ENCODE data around the gene TRAF6. TPM values are rescaled to one million over a fixed set of nuclear protein-coding genes. Genes with fewer than 3 reads are reported as not detected.

The TRAF6 gene
- total RNA-seq, 1 experiment from 2014 or later: 6.6 TPM

- Mint-ChIP-seq H3K4me3 (no peak overlapping the region), H3K36me3 (no peaks in the 10 kb centered on the region), H3K27me3 (ENCODE audit: low read depth) (no peaks in the 10 kb centered on the region; the same call in none of the 2 replicates), H3K27ac (no peak overlapping the region), H3K9me3 (no peaks in the 10 kb centered on the region), H3K4me1 (peaks cover 21% of the 10 kb centered on the region)
- ATAC-seq (no peak), DNase-seq (ENCODE audit: low spot score) (no peak)
- POLR2A ChIA-PET: no interaction called here
- CTCF ChIA-PET: no interaction called here
- TF ChIP-seq ZNF416 (CRISPR knock-in tag; IDR thresholded peaks at IDR 0.05) (no peak), TP53 (CRISPR knock-in tag; IDR thresholded peaks at IDR 0.05) (no peak), ZSCAN18 (CRISPR knock-in tag; IDR thresholded peaks at IDR 0.05) (no peak), CREB1 (CRISPR knock-in tag; IDR thresholded peaks at IDR 0.05) (no peak), MYBL2 (CRISPR knock-in tag; IDR thresholded peaks at IDR 0.05) (no peak), HMGXB4 (CRISPR knock-in tag; IDR thresholded peaks at IDR 0.05) (no peak)
Measured at GRCh38 chr11:36451045-36451444, 59.0 kb downstream of the TRAF6 start.

DNA sequence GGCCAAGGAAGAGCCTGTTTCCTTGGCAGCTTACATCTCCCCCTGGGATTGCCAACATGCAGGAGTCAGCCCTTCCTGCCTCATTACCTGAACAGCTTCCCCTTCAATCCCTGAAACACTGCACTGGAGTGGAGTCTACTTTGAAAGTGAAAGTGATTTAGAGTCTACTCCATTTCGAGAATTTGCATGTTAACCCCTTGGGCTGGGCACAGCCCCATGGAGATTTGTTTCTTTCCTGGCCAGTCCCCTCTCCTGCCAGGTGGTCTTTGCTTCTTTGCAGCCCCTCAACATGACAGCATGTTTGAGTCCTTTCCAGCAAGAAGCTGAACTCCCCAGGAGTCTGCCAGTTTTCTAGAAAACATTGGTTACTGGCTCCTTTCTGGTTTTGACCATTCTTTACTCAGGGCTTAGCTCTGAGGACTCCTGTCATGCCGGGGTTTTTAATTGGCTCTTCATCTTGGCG, 59.9 kb downstream of the TRAF6 start:
- H3K36me3 Mint-ChIP-seq: no peaks in the 10 kb centered on the region
- no peaks in the 10 kb centered on the region for H3K9me3 Mint-ChIP-seq
- peaks cover 13% of the 10 kb centered on the region for H3K4me1 Mint-ChIP-seq
- H3K27ac Mint-ChIP-seq: no peak overlapping the region; the same call in 1 of the 2 replicates
- no peak for DNase-seq (ENCODE audit: low spot score)
- POLR2A ChIA-PET: no interaction called here
- no peak for ATAC-seq
- H3K27me3 Mint-ChIP-seq (ENCODE audit: low read depth): no peaks in the 10 kb centered on the region; the same call in none of the 2 replicates
- CTCF ChIA-PET: interaction anchor here (1.1 to 2.0 kb wide), 2 partner anchors 18 to 158 kb away, joined by 3 to 5 read pairs; no protein-coding TSS in a partner anchor
- H3K4me3 Mint-ChIP-seq: no peak overlapping the region
- TF ChIP-seq ESRRA (CRISPR knock-in tag; IDR thresholded peaks at IDR 0.05; ENCODE audit: borderline replicate concordance): no peak
- TF ChIP-seq, protein P1, sequence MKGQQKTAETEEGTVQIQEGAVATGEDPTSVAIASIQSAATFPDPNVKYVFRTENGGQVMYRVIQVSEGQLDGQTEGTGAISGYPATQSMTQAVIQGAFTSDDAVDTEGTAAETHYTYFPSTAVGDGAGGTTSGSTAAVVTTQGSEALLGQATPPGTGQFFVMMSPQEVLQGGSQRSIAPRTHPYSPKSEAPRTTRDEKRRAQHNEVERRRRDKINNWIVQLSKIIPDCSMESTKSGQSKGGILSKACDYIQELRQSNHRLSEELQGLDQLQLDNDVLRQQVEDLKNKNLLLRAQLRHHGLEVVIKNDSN (CRISPR knock-in tag; IDR thresholded peaks at IDR 0.05): no peak
- TF ChIP-seq, protein P2, sequence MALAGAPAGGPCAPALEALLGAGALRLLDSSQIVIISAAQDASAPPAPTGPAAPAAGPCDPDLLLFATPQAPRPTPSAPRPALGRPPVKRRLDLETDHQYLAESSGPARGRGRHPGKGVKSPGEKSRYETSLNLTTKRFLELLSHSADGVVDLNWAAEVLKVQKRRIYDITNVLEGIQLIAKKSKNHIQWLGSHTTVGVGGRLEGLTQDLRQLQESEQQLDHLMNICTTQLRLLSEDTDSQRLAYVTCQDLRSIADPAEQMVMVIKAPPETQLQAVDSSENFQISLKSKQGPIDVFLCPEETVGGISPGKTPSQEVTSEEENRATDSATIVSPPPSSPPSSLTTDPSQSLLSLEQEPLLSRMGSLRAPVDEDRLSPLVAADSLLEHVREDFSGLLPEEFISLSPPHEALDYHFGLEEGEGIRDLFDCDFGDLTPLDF (CRISPR knock-in tag; IDR thresholded peaks at IDR 0.05): no peak
- TF ChIP-seq, protein P3, sequence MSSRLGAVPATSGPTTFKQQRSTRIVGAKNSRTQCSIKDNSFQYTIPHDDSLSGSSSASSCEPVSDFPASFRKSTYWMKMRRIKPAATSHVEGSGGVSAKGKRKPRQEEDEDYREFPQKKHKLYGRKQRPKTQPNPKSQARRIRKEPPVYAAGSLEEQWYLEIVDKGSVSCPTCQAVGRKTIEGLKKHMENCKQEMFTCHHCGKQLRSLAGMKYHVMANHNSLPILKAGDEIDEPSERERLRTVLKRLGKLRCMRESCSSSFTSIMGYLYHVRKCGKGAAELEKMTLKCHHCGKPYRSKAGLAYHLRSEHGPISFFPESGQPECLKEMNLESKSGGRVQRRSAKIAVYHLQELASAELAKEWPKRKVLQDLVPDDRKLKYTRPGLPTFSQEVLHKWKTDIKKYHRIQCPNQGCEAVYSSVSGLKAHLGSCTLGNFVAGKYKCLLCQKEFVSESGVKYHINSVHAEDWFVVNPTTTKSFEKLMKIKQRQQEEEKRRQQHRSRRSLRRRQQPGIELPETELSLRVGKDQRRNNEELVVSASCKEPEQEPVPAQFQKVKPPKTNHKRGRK (CRISPR knock-in tag; IDR thresholded peaks at IDR 0.05; ENCODE audit: borderline replicate concordance): no peak
- no peak for TF ChIP-seq ATF2 (CRISPR knock-in tag; IDR thresholded peaks at IDR 0.05; ENCODE audit: borderline replicate concordance, low read depth)
- TF ChIP-seq TEAD4 (CRISPR knock-in tag; IDR thresholded peaks at IDR 0.05): no peak
- no peak for TF ChIP-seq ATF6 (CRISPR knock-in tag; IDR thresholded peaks at IDR 0.05)
- TF ChIP-seq CTCF (IDR thresholded peaks at IDR 0.05): no peak
- TF ChIP-seq, protein P4, sequence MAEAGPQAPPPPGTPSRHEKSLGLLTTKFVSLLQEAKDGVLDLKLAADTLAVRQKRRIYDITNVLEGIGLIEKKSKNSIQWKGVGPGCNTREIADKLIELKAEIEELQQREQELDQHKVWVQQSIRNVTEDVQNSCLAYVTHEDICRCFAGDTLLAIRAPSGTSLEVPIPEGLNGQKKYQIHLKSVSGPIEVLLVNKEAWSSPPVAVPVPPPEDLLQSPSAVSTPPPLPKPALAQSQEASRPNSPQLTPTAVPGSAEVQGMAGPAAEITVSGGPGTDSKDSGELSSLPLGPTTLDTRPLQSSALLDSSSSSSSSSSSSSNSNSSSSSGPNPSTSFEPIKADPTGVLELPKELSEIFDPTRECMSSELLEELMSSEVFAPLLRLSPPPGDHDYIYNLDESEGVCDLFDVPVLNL (CRISPR knock-in tag; IDR thresholded peaks at IDR 0.05; ENCODE audit: borderline replicate concordance, low read depth): no peak
- no peak for TF ChIP-seq PRRX2 (CRISPR knock-in tag; IDR thresholded peaks at IDR 0.05)
- TF ChIP-seq GRHL2 (CRISPR knock-in tag; IDR thresholded peaks at IDR 0.05; ENCODE audit: insufficient replicate concordance, severe bottlenecking): no peak
- TF ChIP-seq HMGXB4 (CRISPR knock-in tag; IDR thresholded peaks at IDR 0.05): no peak
- no peak for TF ChIP-seq MYBL2 (CRISPR knock-in tag; IDR thresholded peaks at IDR 0.05)
- TF ChIP-seq CREB1 (CRISPR knock-in tag; IDR thresholded peaks at IDR 0.05): no peak
- TF ChIP-seq MXD4 (CRISPR knock-in tag; IDR thresholded peaks at IDR 0.05; ENCODE audit: borderline replicate concordance): no peak
